B cell (primary cell): ENCODE measurements around the gene PSTPIP1. TPM values are rescaled to one million over a fixed set of nuclear protein-coding genes. Genes with fewer than 3 reads are reported as not detected.

ENCODE experiments used
- ATAC-seq: fragments of 200-7000 bp; cut with Tn5 transposase; one replicate; pipeline ENCODE4 v1.10.0; 2021; ENCODE audit warnings: low read depth, mild to moderate bottlenecking, moderate number of reproducible peaks, moderate library complexity
- CTCF ChIA-PET: fragments of 350-600 bp; sonication (Branson Sonifier 250); formaldehyde crosslinking; loops from one replicate; lab custom pipeline; 2021; ENCODE audit warnings: antibody characterized with exemption, inconsistent platforms; lab: Charles Lee
- POLR2A ChIA-PET: fragments of 350-600 bp; sonication (Branson Sonifier 250); formaldehyde crosslinking; loops from one replicate; lab custom pipeline; 2021; ENCODE audit warnings: antibody characterized with exemption; lab: Charles Lee
- DNase-seq: peaks from one replicate; pipeline ENCODE4 v3.0.0; 2013
- H2AFZ ChIP-seq: 2 replicates; pipeline ENCODE4 v1.6.1; 2012; ENCODE audit warnings: mild to moderate bottlenecking, low read depth, low read length; ENCODE audit not compliant: insufficient read depth, poor library complexity, severe bottlenecking
- H3K27ac ChIP-seq, 2 donors: 1 replicate in 1 of 2; 2 replicates in 1 of 2; pipeline ENCODE4 v1.5.1; 2012 to 2013; ENCODE audit warnings: low read length in 2 of 2, mild to moderate bottlenecking in 2 of 2, moderate library complexity in 1 of 2
- H3K27me3 ChIP-seq, 4 experiments: fragments of 200-600 bp in 1 of 4; sonication (generic) in 1 of 4; replicated peaks in 1 of 4; 1 replicate in 2 of 4; 2 replicates in 2 of 4; pipeline versions ENCODE4 v1.6.1 to v1.7.0; 2013 to 2016; ENCODE audit warnings: low read length in 3 of 4, mild to moderate bottlenecking in 2 of 4, mixed read lengths in 1 of 4, moderate library complexity in 1 of 4; ENCODE audit not compliant: insufficient read depth in 4 of 4, control insufficient read depth in 3 of 4; ENCODE audit errors: control extremely low read depth in 1 of 4
- H3K36me3 ChIP-seq, 2 experiments: replicated peaks in 1 of 2; 1 replicate in 1 of 2; 2 replicates in 1 of 2; pipeline versions ENCODE4 v1.6.1 to v1.7.1; 2013; ENCODE audit warnings: low read length in 1 of 2; ENCODE audit not compliant: insufficient read depth in 2 of 2, control insufficient read depth in 1 of 2; ENCODE audit errors: control extremely low read depth in 1 of 2, extremely low read depth in 1 of 2
- H3K4me1 ChIP-seq, 2 donors: fragments of 200-600 bp in 1 of 2; sonication (generic) in 1 of 2; 1 replicate in 1 of 2; 2 replicates in 1 of 2; pipeline versions ENCODE4 v1.5.1 to v1.6.1; 2013 to 2017; ENCODE audit warnings: low read length in 2 of 2; ENCODE audit not compliant: control insufficient read depth in 2 of 2, insufficient read depth in 2 of 2
- H3K4me2 ChIP-seq: replicated peaks from 2 replicates; pipeline ENCODE3; 2012; ENCODE audit warnings: mild to moderate bottlenecking, low read depth, low read length; ENCODE audit not compliant: poor library complexity, severe bottlenecking
- H3K4me3 ChIP-seq, 5 experiments: fragments of 200-600 bp in 1 of 5; sonication (generic) in 1 of 5; 1 replicate in 3 of 5; 2 replicates in 2 of 5; pipeline versions ENCODE4 v1.5.1 to v1.7.0; 2011 to 2016; ENCODE audit warnings: low read length in 4 of 5, mild to moderate bottlenecking in 4 of 5, low read depth in 2 of 5, control low read depth in 1 of 5, moderate library complexity in 1 of 5; ENCODE audit not compliant: insufficient read depth in 1 of 5; ENCODE audit errors: control extremely low read depth in 1 of 5, extremely low read depth in 1 of 5
- H3K79me2 ChIP-seq: fragments of 200-600 bp; sonication (generic); one replicate; pipeline ENCODE4 v1.6.0; 2016; ENCODE audit warnings: low read length; ENCODE audit not compliant: control insufficient read depth, insufficient read depth
- H3K9ac ChIP-seq: fragments of 200-600 bp; sonication (generic); 2 replicates; pipeline ENCODE4 v1.6.1; 2017; ENCODE audit warnings: mild to moderate bottlenecking, low read length, moderate library complexity
- H3K9me3 ChIP-seq, 3 donors: one replicate each; pipeline versions ENCODE4 v1.6.1 to v1.7.1; 2013; ENCODE audit warnings: low read length in 2 of 3; ENCODE audit not compliant: control insufficient read depth in 2 of 3, insufficient read depth in 1 of 3; ENCODE audit errors: control extremely low read depth in 1 of 3
- H4K20me1 ChIP-seq: 2 replicates; pipeline ENCODE4 v1.6.0; 2012; ENCODE audit warnings: mild to moderate bottlenecking, low read length; ENCODE audit not compliant: insufficient read depth, control insufficient read depth, poor library complexity, severe bottlenecking
- H3K27ac Mint-ChIP-seq: one replicate; pipeline ENCODE4 v1.8.0; 2021; ENCODE audit warnings: mixed read lengths
- H3K27me3 Mint-ChIP-seq: one replicate; pipeline ENCODE4 v1.8.0; 2021; ENCODE audit warnings: mixed read lengths
- H3K4me1 Mint-ChIP-seq: one replicate; pipeline ENCODE4 v1.8.0; 2021; ENCODE audit warnings: mixed read lengths
- H3K4me3 Mint-ChIP-seq: one replicate; pipeline ENCODE4 v1.8.0; 2021; ENCODE audit warnings: mixed read lengths
- H3K9me3 Mint-ChIP-seq: one replicate; pipeline ENCODE4 v1.8.0; 2022; ENCODE audit warnings: mixed read lengths; ENCODE audit not compliant: insufficient read depth
- EZH2 ChIP-seq: IDR thresholded peaks from 2 replicates; pipeline ENCODE4 v1.6.1; 2012; ENCODE audit warnings: borderline replicate concordance, low read depth, mild to moderate bottlenecking, moderate library complexity, low read length; ENCODE audit not compliant: insufficient read depth, poor library complexity, severe bottlenecking
- WGBS: methylation state at CpG from one replicate; pipeline ENCODE4 v1.1.5; 2013; ENCODE audit warnings: missing lambda C conversion rate; ENCODE audit not compliant: insufficient coverage; 5-methylcytosine and 5-hydroxymethylcytosine counted together
- intact Hi-C: fragments of 100-400 bp; cut with micrococcal nuclease; formaldehyde crosslinking; loops from one replicate; pipeline ENCODE4 v1.10.0; 2022
- polyA plus RNA-seq: library from polyadenylated mRNA; depleted of rRNA; stranded (reverse); fragments of >200 nt; gene quantifications from 2 replicates; pipeline ENCODE4 v1.2.3, GENCODE V29; 2012
- total RNA-seq, 2 donors: library from RNA; stranded (reverse); fragments of 120-200 nt in 1 of 2; gene quantifications; 1 replicate in 1 of 2; 2 replicates in 1 of 2; pipeline versions ENCODE4 v1.2.3 to v1.2.4, GENCODE V29; 2013 to 2022
- TF ChIP-seq, protein P1 (sequence below): fragments of 200-600 bp; IDR thresholded peaks from one replicate; pipeline ENCODE4 v1.8.0; 2022; ENCODE audit warnings: antibody characterized with exemption, mild to moderate bottlenecking

The PSTPIP1 gene
- total and polyA plus RNA-seq, 2 donors (not counting 1 experiment from before 2014, with no cell fraction given): 69.0 to 79.3 TPM

DNA sequence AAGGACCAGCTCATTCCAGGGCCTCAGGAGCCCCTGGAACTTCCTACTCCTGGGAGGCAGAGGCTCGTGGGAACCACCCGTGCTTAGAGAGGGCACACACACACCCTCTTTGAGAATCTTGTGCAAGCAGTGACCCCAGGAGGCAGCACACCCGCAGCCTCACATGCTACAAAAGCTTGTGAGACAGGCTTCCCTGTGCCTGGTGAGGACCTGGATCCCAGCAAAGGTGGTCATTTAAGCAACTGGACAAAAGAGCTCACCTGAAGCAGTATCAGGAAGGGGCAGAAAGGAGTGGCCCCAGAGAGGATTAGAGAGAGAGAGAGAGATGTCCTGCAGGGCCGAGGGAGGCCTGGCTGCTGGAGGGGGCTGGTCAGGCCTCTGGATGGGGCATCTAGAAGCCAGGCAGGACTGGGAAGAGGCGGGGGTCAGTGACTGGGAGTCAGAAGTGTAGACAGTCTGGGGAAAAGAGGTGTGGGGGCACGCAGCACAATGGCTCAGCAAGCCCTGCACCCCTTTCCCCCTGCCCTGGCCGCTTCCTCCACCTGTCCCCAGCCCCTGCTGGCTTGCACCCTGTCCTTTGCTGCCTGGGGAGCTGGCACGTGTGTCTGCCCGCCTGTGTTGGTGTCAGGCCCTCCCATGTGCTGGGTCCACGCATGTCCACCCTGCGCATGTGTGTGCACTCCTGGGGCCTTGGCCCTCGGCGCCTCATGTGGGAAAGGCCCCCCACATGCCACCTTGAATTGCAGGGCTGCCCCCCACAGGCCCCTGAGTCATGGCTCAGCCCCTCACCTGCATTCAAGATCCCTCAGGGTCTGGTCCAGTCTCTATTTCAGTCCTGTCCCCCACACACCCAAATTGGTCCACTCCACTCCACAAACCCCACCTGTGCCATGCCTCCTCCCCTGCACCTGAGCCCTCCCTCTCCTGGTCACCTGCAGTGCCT, 39.1 kb downstream of the PSTPIP1 start:
- no peak overlapping the region for H3K9ac ChIP-seq
- no peak for ATAC-seq
- H3K4me1 ChIP-seq: peaks cover 12 to 42% of the 10 kb centered on the region in 2 donors
- H3K4me2 ChIP-seq: no peak overlapping the region
- H2AFZ ChIP-seq: no peak overlapping the region
- no peaks in the 10 kb centered on the region for H3K9me3 Mint-ChIP-seq
- TF ChIP-seq EZH2: no peak
- TF ChIP-seq, protein P1, sequence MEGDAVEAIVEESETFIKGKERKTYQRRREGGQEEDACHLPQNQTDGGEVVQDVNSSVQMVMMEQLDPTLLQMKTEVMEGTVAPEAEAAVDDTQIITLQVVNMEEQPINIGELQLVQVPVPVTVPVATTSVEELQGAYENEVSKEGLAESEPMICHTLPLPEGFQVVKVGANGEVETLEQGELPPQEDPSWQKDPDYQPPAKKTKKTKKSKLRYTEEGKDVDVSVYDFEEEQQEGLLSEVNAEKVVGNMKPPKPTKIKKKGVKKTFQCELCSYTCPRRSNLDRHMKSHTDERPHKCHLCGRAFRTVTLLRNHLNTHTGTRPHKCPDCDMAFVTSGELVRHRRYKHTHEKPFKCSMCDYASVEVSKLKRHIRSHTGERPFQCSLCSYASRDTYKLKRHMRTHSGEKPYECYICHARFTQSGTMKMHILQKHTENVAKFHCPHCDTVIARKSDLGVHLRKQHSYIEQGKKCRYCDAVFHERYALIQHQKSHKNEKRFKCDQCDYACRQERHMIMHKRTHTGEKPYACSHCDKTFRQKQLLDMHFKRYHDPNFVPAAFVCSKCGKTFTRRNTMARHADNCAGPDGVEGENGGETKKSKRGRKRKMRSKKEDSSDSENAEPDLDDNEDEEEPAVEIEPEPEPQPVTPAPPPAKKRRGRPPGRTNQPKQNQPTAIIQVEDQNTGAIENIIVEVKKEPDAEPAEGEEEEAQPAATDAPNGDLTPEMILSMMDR: no peak
- ChIA-PET POLR2A (interaction anchor here (0.6 to 1.0 kb wide), 2 partner anchors 18 to 510 kb away, joined by 3 to 5 read pairs; no protein-coding TSS in a partner anchor), CTCF (interaction anchor here (0.8 to 7.5 kb wide), 13 partner anchors 10 to 509 kb away, joined by 3 to 67 read pairs (median 4); no protein-coding TSS in a partner anchor)
- H3K4me1 Mint-ChIP-seq: peaks cover 23% of the 10 kb centered on the region
- H3K27me3 Mint-ChIP-seq: no peaks in the 10 kb centered on the region
- no peak overlapping the region for H3K4me3 Mint-ChIP-seq
- H3K27ac Mint-ChIP-seq: peak overlapping the region; percentile 77
- no peak for DNase-seq
- peak overlapping the region in 1 of 2 donors; percentile 57 for H3K27ac ChIP-seq
- no peak overlapping the region for H3K4me3 ChIP-seq
- H4K20me1 ChIP-seq: peaks cover 45% of the 10 kb centered on the region
- no peaks in the 10 kb centered on the region for H3K79me2 ChIP-seq
- H3K36me3 ChIP-seq: peaks cover 0 to 45% of the 10 kb centered on the region in 2 experiments
- H3K9me3 ChIP-seq: peaks cover 0 to 17% (median 0%) of the 10 kb centered on the region in 3 donors
- intact Hi-C loops: loop anchor here (5.0 kb wide), 2 partner anchors 33 to 797 kb away; no protein-coding TSS in a partner anchor
- WGBS: 93% methylated on average over 11 of the region's 13 CpGs
- H3K27me3 ChIP-seq: no peaks in the 10 kb centered on the region
